ENCODE data around the gene CCDC85A. TPM values are rescaled to one million over a fixed set of nuclear protein-coding genes. Genes with fewer than 3 reads are reported as not detected.

The CCDC85A gene
- total RNA-seq, 1 donor from 2014 or later = not detected

GRCh38 chr2:56192664-56193305, 9.0 kb downstream of the CCDC85A start:
- intact Hi-C loops (cut with micrococcal nuclease) = no loop called here

DNA sequence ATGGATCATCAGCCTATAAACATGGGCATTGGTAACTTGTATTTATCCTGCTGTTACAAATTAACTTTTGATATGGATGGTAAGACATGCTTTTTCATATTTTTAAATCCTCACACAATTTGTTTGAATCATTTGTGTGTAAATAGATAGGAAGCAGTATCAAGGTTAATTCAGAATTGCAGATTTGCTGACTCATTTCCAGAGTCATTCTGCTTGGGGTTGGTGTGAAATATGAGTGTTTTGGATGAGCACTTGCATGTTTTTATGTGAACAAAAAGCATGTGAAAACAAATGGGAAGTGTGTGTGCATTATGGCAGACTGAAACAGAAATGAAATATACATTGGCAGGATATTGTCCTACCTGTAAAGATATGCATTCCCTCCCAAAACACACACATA, 11.8 kb downstream of the CCDC85A start:
- intact Hi-C loops (cut with micrococcal nuclease) = no loop called here

GRCh38 chr2:56197816-56198215, 14.0 kb downstream of the CCDC85A start:
- intact Hi-C loops (cut with micrococcal nuclease) = no loop called here

- intact Hi-C loops (cut with micrococcal nuclease) = no loop called here
Observed at GRCh38 chr2:56198936-56199335, 15.1 kb downstream of the CCDC85A start.

DNA sequence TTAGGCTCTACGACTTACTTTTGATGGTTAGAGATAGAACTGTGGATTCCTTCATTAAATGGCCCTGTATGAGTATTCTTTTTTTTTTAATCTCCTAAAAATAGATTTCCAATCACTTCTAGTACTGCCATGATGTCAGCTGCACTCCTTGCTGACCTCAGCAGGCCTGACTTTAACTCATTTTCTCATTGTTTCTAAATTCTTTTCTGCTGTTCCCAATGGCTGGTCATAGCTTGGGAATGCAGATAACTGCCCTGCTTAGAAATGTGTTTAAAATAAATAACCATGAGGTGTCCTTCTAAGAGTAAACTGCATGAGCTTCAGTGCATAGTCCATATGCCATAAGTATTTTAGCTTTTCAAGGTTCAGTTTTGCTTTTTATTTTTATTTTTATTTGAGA, 15.7 kb downstream of the CCDC85A start:
- intact Hi-C loops (cut with micrococcal nuclease) = no loop called here

DNA sequence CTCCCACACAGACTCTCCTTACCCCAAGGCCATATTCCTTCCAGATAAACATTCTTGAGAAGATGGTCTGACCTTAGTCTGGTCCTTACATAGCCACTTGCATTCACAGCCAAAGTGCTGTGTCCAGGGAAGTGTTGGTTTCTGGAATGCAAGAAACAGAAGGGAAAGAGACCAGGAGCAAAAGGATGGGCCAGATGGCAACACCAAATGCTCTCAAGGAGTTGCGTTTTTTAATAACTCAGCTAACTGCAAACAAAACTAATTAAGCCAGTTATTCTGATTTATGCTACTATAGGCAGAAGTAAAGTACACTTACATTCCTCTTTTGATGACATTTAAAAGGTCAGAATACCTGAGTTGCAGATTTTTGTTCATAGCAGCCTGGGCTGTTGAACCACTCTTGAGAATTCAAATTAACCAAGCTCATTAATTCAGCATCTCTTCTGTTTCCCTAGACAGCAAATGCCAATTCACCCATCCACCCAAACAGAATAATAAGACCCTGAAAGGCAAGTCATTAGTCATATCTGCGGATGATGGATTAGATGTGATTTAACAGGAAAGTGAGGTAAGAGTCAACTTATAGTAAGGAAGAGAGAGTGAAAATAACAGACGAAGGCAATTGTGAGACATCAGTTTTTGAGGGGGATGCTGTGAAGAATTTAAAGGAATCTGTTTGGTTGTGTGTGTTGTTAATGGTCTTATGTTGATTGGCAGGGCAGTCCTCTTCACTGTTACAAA, 18.8 kb downstream of the CCDC85A start:
- intact Hi-C loops (cut with micrococcal nuclease) = no loop called here

GRCh38 chr2:56204556-56204955, 20.8 kb downstream of the CCDC85A start:
- intact Hi-C loops (cut with micrococcal nuclease) = no loop called here

DNA sequence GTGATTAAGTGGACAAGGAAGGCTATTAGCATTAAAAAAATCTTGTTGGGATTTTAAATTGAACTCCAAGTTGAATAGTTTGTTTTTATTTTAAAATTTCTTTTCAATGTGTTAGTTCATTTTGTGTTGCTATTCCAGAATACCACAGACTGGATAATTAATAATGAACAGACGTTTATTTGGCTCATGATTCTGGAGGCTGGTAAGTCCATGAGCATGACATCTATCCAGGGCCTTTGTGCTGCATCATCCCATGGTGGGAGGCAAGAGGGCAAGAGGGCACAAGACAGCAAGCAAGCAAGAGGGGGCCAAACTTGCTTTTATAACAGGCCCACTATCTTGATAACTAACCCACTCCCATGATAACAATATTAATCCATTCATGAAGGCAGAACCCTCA, 22.5 kb downstream of the CCDC85A start:
- intact Hi-C loops (cut with micrococcal nuclease) = no loop called here

- intact Hi-C loops (cut with micrococcal nuclease) = no loop called here
Observed at GRCh38 chr2:56207760-56208159, 24.0 kb downstream of the CCDC85A start.

GRCh38 chr2:56208380-56208779, 24.6 kb downstream of the CCDC85A start:
- intact Hi-C loops (cut with micrococcal nuclease) = no loop called here

GRCh38 chr2:56209701-56210100, 25.9 kb downstream of the CCDC85A start:
- intact Hi-C loops (cut with micrococcal nuclease) = no loop called here

DNA sequence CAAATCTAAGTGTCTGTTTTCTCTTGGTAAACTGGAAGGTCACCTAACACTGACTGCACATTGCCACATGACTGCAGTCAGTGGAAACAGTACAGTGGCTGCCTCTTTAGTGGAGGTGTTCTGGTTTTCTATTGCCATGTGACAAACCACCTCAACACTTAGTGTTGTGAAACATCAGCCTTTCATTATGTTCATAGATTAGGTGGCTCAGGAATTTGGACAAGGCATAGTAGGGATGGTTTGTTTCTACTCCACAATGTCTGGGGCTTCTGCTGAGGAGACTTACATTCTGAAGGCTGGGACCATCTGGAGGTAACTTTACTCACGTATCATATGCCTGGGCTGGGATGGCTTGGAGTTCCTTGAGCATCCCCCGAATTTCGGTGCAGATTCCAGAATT, 26.5 kb downstream of the CCDC85A start:
- intact Hi-C loops (cut with micrococcal nuclease) = no loop called here

DNA sequence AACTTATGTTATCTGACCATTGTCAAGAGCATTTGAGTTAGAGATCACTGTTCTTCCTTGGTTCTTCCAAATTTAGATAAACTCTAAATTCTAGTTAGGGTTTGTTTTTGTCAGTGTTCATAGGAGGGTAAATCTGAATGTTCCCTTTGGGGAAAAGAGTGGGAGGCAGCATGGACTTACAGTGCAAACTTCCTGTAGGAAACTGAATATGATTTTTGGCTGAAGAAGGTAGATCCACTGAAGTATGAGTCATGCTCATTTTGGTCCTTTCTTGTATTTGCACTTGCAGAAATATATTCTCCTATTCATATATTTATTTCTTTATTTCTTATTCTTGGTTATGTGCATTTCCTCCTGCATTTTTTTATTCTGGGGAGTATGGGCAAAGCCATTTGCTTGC, 27.3 kb downstream of the CCDC85A start:
- intact Hi-C loops (cut with micrococcal nuclease) = no loop called here

GRCh38 chr2:56215911-56216310, 32.1 kb downstream of the CCDC85A start:
- intact Hi-C loops (cut with micrococcal nuclease) = no loop called here

DNA sequence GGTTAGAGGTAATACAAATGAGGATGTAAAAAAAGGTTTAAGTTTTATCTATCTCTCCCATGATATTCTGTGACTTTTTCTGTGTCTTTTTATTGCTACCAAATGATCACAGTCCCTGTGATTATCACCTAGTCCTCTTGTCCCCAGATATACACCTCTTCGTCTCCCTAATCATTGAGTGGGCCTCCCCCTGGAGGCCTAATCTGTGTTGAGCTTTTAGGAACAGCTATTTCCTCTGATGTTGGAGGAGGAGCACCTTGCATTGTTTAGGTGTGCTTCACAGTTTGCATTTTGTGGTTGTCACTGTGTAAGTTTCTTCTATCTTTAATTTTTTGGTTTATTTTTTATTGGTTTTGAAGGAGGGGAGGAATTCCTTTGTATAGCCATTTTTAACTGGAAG, 33.3 kb downstream of the CCDC85A start:
- intact Hi-C loops (cut with micrococcal nuclease) = no loop called here

- intact Hi-C loops (cut with micrococcal nuclease) = no loop called here
Observed at GRCh38 chr2:56222481-56222880, 38.7 kb downstream of the CCDC85A start.

DNA sequence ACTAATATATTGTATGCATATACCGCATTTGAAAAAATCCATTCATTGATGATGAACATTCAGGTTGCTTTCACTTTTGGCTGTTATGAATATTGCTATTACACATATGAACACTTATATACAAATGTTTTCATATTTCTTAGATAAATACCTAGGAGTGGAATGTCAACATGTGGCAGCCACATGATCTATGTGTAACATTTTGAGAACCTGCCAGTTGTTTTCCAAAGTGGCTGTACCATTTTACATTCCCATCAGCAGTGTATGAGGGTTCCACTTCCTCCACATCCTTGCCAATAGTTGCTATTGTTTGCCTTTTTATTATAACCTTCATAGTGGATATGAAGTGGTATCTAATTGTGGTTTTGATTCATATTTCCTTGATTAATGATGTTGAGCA, 40.5 kb downstream of the CCDC85A start:
- intact Hi-C loops (cut with micrococcal nuclease) = no loop called here

DNA sequence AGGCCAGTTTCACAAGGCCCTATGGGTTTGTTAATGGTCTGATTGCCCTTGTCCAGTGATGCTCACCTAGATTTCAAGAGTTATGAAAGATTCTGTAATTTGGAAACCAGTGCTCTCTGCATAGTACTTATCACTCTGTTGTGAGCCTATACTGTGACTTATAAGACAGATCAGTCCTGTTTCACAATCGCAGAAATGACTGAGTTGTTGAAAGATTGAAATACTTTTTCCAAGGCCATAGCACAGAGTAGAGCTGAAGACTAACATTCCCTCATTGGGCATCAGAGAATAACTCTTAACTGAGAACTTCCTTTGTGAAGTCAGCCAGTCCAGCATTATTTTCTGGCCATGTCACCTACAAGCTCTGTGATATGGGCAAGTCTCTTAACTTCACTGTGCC, 44.0 kb downstream of the CCDC85A start:
- intact Hi-C loops (cut with micrococcal nuclease) = no loop called here

DNA sequence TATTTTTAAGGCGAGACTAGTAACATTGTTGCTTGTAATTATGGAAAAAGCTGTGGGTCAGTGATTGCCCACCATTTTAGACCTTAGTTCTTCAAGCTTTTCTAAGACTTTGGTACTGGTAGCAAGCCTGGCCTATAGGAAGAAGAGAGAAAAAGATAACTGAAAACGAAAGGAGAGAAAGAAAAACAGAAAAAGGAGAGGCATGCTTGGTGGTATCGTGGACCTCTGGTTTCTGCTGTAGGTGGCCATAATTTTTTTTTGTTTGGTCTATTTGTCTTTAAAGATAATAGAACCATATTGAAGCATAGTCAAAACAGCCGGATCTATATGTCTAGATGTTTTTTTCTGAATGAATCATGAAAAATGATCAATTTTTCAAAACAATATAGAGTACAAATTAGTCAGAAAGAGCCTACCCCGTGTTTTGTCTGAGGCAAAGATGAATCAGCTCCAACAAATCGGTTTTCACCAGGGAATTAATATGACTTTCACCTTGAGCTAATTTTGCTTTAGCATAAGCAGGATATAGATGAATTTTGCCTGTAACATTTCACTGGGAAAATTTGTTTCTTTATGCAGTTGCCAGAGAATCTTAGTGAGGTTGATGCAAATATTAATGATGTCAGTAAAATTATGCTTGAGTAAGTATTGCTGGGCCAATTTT, 45.7 kb downstream of the CCDC85A start:
- intact Hi-C loops (cut with micrococcal nuclease) = no loop called here

- intact Hi-C loops (cut with micrococcal nuclease) = no loop called here
Observed at GRCh38 chr2:56230156-56230555, 46.4 kb downstream of the CCDC85A start.

GRCh38 chr2:56231361-56231760, 47.6 kb downstream of the CCDC85A start:
- intact Hi-C loops (cut with micrococcal nuclease) = no loop called here

GRCh38 chr2:56232912-56233311, 49.1 kb downstream of the CCDC85A start:
- intact Hi-C loops (cut with micrococcal nuclease) = no loop called here

- intact Hi-C loops (cut with micrococcal nuclease) = no loop called here
Observed at GRCh38 chr2:56234241-56234640, 50.5 kb downstream of the CCDC85A start.
